SU-DHL-6 (cell line): ENCODE results near the gene TPTE2.

ENCODE experiments used
- CTCF ChIP-seq: fragments of 200-600 bp; sonication (generic); IDR thresholded peaks from one replicate; pipeline ENCODE4 v1.5.1; 2017; ENCODE audit warnings: antibody characterized with exemption, mild to moderate bottlenecking, low read length, moderate library complexity; ENCODE audit not compliant: insufficient read depth, poor library complexity, severe bottlenecking
- EZH2phosphoT487 ChIP-seq: fragments of 200-600 bp; sonication (generic), shearing (Covaris generic); conservative IDR thresholded peaks from 2 replicates; pipeline ENCODE4 v1.6.1; 2018; ENCODE audit warnings: mild to moderate bottlenecking, antibody characterized with exemption, low read length, moderate library complexity, mixed read lengths

- TF ChIP-seq CTCF, result no peak
- no peak for TF ChIP-seq EZH2phosphoT487
These were observed 40.7 kb upstream of the TPTE2 start for GRCh38 chr13:19601749-19602725.
